Suppressor macrophage treated with lipopolysaccharide for 4 hours (primary cell): ENCODE measurements around the gene TNFRSF13B.
"Not testable (repeated sequence)": the region's sequence is repeated elsewhere in the genome, so short reads cannot be mapped to it uniquely, and the experiment has no call there.

ENCODE experiments used
- DNase-seq: peaks from one replicate; pipeline ENCODE4 v3.0.0-alpha.2; 2020

The TNFRSF13B gene

DNA sequence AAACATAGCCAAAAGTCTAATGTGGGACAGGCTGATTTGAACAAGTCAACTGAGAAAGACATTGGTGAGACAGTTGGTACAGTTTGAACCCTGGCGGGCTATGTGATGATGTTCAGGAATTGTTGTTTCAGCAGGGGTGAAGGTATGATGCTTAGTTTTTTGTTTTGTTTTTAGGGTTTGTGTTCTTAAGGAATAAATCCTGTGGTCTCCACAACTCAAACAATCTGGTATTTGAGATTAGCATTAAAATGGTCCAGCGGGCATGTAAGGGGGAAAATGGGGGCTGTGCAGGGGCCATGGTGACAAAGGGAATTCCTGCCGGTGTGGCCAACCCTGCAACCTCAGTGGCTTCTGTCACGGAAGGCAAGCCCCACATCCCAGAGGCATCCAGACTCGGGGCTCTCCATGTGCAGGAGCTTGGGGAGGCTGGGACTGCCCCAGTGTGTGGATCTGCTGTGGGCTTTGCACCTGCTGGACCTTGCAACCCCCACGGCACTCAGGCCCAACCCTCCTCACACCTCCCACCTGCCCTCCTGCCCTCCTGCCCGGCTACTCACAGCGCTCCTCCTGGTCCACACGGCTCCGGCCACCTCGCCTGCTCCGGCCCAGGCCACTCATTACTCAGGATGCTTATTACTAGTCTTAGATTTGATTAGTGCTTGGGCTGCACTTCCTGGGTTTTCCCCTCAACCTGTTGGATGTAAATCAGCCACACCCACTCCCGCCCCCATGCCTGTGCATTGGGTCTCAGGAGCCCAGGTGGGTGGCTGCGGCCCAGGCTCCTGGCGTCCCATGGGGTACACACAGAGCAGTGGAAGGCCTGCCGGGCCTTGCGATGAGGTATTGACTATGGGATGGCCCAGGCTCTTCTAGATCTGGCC, at the start of gene TNFRSF13B:
TSS of gene TNFRSF13B (minus strand) at position 661 of the 881 bp plus-strand sequence. CDS start at position 618, 43 bp downstream.
- no peak for DNase-seq

DNA sequence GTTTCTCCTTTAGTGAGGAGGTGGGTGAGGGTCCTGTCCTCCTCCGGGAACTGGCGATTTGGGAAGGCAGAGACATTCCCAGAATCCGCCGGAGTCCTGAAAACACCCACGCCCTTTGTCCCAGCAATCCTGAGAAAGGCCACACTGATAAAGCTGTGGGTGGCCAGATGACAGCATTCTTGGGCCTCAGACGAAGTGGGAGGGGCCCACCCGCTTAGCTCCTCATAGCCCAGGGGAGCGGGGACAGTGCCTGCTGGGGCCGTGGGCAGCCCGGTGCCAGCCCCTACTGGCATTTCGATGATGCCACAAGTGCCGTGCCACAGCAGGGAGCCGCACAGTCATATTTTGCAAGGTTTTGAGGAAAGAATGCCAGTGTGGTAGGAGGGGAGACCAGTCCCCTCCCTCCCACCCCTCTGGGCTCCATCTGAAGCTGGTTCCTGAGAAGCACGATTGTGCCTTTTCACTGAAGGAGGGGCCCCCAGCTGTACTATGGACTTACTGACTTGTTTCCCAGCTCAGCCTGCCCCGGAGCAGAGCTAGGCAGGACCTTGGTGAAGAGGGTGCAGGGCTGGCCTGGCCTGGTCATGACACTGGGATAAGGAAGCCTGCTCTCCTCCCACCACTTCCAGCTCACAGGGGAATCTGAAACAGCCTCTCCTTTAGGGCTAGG, 49.4 kb upstream of the TNFRSF13B start:
- DNase-seq, result no peak

DNA sequence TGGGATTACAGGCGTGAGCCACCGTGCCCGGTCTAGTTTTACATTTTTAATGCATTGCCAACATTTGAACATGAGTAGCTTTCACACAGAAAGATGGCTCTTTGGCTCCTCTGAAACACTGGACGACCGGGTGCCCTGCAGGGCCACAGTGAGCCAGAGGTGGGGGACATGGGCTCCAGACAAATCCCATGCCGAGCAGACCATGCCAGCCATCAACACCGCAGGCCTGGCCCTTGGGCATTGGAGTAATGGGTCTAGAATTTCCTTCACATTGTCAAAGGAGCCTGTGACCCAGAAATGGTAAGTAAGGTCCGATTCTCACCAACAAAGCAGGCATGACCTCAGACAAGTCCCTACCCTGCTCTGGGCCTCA, 48.9 kb upstream of the TNFRSF13B start:
- no peak for DNase-seq

GRCh38 chr17:17019891-17020456, 48.1 kb upstream of the TNFRSF13B start:
- DNase-seq, result no peak

DNA sequence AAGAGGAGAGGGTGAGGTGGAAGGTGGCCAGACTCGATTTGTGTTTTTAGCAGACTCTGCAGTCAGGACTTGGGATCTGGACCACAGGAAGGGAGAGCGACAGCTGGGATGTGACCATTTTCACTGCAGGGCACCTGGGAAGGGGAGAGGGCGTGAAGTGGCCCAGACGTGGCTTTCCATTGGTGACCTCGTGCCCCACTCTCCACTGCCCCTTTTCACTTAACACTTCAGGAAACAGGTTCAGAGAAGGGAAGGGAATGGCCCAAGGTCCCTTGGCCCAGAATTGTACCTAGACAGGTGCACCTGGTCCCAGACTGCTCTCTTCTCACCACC, 47.5 kb upstream of the TNFRSF13B start:
- DNase-seq, result no peak

DNA sequence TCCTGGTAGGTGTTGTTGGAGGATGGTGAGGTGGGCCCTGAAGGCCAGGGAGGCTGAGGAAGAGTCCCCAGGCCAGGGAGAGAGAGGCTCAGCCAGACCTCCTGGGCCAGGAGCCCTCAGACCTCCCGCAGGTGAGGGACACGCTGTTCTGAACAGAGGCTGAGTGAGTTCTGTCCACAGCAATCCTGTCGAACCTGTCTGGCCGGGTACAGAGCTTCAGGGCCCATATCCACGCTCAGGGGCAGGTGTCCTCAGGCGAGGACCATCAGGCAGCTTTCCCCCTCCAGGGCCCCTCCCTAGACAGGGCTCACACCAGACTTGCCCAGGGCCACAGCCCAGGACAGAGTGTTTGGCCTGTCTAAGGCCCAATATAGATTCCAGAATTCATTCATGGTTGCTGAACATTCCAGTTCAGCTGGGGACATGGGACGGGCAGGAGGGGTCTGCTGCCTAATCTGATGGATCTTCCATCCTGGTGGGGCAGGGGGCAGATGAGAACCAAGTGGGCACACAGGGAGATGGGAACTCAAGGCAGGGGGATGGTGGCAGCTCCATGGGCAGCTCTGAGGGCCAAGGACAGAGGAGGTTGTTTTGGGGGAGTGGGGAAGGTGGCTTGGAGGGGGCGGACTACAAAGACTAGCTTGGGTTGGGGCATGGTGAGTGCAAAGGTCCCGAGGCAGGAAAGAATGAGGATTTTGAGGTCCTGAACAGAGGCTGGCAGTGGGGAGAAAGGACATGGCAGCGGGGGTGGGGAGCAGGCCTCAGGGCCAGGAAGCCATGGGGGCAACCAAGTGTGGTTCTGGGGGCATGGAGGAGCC, 46.9 kb upstream of the TNFRSF13B start:
- DNase-seq, result no peak

DNA sequence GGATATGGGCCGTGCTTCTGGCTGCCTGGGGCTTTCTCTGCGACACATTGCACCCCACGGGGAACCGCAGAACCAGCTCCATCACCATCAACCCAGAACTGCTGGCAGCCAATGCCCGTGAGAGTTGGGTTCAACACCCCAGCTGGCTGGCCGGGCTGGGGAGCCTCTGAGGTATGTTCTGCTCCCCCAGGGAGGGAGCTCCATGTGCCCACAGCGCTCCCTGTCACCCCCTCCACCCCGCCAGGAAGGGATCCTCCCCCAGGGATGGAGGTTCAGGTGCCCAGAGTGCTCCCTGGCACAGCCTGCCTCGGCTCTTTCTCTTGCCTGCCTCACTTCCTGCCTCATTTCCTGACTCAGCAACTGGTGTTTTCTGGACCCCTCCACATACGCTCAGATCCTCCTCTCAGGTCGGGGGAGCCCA, 46.1 kb upstream of the TNFRSF13B start:
- DNase-seq, result no peak

- no peak for DNase-seq
Observed at GRCh38 chr17:17017343-17018014, 45.6 kb upstream of the TNFRSF13B start.

GRCh38 chr17:17016199-17017197, 44.6 kb upstream of the TNFRSF13B start:
- peak; percentile 69 for DNase-seq

GRCh38 chr17:17015230-17015629, 43.3 kb upstream of the TNFRSF13B start:
- no peak for DNase-seq

- not testable (repeated sequence) for DNase-seq
Observed at GRCh38 chr17:17014748-17015124, 42.8 kb upstream of the TNFRSF13B start.

DNA sequence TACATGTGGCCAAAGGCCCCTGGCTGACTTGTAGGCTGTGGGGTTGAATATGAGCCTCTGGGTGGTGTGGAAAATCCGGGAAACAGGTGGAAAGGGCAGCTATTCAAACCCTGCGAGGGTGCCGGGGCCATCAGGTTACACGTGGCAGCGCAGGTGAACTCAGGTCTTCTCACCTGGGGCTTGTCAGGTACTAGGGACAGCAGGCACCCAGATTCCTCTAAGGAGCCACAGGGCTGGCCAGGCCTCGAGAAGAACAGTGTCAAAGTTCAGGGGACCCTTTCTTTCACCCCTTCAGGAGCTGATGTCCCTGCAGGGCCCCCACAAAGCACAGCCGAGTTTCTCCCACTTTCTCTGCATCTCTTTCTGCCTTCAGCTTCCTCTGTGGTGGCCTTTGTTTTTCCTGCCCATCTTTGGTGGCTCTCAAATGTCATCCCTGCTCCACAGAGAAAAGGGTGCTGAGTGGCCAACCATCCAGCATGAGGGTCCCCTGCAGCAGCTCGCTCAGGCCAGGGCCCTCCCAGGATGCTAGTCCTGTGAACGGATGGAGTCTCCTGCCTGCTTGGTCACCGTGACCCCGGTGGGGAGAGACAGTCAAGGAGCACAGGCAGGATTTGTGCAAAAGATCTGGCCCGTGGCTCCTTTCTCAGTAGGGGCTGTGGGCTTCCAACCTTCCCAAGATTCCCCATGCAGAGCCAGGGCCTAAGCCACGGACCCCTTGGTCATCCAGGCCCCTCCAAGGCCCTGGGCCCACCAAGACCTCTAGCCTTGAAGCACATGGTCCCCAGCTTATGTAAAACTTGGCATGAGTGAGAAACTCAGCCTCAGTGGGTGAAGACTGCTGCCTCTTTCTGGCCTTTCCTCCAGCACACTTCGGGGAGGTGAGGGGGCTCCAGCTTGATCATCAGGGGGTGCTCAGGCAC, 42.2 kb upstream of the TNFRSF13B start:
- DNase-seq, result not testable (repeated sequence)

DNA sequence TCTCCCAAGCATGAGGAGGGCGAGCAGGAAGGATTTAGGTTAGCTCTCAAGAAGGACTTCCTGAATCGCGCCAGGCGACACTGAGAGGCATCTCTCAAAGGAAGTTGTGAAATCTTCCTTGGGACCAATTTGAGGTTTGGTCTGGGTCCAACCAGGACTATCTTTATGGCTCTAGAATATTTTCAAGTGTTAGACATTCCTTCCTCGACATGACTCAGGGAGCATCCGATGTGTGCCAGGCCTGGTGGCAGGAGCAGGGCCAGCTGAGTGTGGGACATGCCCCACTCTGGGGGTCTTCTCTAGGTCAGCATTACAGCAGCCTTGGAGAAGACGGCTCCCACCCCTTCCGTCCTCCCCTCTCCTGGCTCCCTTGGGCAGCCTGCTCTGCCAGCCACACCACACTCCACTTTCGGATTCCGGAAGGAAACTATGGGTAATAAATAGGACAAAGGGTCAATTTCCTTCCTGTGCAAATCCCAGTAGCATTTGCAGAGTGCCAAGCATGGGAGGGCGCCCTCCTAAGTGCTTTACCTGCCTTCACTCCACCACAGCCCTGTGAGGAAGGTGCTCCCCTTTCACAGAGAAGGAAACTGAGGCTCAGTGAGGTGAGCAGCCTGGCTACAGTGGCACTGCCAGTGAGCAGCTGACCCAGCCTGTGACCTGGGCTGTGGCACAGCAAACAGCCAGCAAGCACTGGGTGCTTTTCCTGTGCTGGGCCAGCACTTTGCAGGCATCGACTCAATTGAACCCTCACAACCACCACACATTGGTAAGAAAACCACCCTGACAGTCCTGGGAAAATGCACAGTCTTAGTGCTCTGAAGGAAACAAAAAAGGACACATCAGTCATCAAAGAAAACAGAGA, 39.4 kb upstream of the TNFRSF13B start:
- DNase-seq, result peak; percentile 39

DNA sequence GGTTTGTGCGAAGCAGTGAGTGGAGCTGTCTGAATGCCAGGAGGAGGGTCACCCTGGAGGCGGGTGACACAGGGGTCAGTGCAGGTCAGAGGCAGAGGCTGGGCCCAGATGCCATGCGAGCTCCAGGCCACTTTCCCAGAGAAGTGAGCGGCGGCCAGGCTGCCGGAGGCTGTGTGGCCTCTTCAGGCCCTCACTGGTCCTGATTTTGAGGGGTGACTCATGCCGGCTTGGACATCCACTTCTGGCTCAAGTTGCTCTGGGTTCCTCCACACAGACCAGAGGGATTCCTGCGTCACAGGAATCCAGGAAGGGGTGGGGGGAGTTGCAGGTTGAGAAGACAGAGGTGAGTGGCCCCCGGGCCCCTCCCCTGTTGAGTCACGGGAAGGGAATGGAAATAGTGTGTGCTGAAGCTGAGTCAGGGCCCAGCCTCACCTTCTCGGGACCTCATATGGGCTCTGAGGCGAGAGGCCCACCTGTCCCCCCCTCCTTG, 38.7 kb upstream of the TNFRSF13B start:
- not testable (repeated sequence) for DNase-seq

DNA sequence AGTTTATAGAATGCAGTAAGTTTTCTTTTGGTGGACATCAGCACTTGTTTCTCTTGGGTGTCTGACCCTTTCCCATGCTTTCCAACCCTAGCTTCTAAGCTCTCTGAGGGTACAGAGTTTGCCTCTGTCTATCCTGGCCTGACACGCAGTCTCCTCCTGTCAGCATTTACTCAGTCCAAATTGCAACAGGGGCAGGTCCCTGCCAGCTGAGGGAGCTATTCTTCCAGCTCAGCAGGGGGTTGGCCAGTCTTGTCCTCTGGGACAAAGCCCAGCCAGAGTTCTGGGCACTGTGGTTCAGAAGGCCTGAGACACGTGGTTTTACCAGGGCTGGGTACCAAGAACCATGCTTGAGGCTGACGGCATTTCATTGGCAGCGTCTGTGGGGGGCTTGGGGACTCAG, 38.1 kb upstream of the TNFRSF13B start:
- DNase-seq, result not testable (repeated sequence)

DNA sequence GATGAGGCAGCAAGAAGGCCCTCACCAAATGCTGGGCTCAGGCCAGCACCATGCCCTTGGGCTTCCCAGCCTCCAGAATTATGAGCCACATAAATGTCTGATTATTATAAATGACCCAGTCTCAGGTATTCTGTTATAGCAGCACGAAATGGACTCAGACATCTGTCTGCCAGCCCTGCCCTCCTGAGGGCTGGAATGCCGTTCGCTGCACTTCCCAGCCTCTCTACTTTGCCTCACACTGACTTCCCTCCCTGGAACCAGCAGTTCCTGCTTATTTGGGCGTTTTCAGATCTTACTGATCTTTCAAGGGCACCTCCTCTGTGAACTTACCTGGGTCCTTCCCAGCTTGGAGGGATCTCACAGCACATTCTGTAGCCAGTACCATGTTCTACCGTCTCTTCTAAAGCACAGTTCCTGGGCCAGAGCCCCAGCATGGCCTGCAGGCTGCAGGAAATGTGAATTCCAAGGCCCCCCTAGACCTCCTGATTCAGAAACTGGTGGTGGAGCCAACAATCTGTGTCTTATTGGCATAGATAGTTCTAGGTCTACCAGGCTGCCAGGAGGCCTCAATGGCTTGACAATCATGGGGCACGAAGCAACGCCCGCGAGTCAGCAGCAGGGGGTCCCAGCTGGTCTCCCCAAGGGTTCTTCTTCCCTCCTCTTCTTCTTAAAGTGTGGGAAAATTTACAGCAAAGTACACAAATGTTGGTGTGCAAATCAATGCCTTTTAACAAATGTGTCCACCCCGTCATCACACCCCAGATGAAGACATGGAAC, 36.9 kb upstream of the TNFRSF13B start:
- not testable (repeated sequence) for DNase-seq

DNA sequence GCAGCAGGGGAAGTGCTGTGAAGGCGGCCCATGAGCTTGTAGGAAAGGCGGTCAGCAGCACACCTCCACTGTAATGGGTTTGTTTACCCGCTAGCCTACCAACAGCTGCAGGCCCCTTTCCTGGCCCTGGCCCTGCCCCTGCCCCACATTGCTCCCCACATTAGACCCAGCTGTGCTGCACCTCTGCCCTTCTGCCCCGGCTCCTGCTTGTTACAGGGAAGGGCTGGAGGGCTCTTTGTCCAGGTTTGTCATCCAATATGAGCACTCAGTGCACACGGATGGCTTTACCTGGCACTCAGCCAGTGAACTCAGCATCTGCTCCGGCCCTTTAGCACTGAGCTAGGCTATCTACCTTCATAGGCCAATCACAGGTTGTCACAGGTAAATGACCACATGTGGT, 36.0 kb upstream of the TNFRSF13B start:
- DNase-seq, result not testable (repeated sequence)
